Trophoblast cell (in vitro differentiated cells and primary cell): ENCODE results near the gene TSPAN1.
A peak's percentile ranks its signal among the peaks of the same experiment; 100 is the strongest.

Source experiments
- DNase-seq, 2 donors: peaks; one replicate each; pipeline ENCODE4 v3.0.0-alpha.2; 2016
- H2AFZ ChIP-seq: 2 replicates; pipeline ENCODE4 v1.6.1; 2013; ENCODE audit warnings: low read length, moderate library complexity, mild to moderate bottlenecking; ENCODE audit not compliant: insufficient read depth, poor library complexity
- H2AK5ac ChIP-seq: 2 replicates; pipeline ENCODE4 v1.6.1; 2013; ENCODE audit warnings: mild to moderate bottlenecking, low read length
- H2BK120ac ChIP-seq: 2 replicates; pipeline ENCODE4 v1.6.1; 2013; ENCODE audit warnings: low read length, mild to moderate bottlenecking, moderate library complexity; ENCODE audit not compliant: insufficient read depth, poor library complexity
- H2BK12ac ChIP-seq: 2 replicates; pipeline ENCODE4 v1.6.1; 2013; ENCODE audit warnings: mild to moderate bottlenecking, low read length, moderate library complexity
- H2BK5ac ChIP-seq: 2 replicates; pipeline ENCODE4 v1.6.1; 2013; ENCODE audit warnings: low read length, low read depth, moderate library complexity, mild to moderate bottlenecking; ENCODE audit not compliant: poor library complexity
- H3K14ac ChIP-seq: 2 replicates; pipeline ENCODE4 v1.6.1; 2013; ENCODE audit warnings: mild to moderate bottlenecking, low read length
- H3K18ac ChIP-seq: 2 replicates; pipeline ENCODE4 v1.6.1; 2013; ENCODE audit warnings: mild to moderate bottlenecking, low read length
- H3K23ac ChIP-seq: 2 replicates; pipeline ENCODE4 v1.6.1; 2013; ENCODE audit warnings: low read length
- H3K27ac ChIP-seq: 2 replicates; pipeline ENCODE4 v1.5.1; 2013; ENCODE audit warnings: low read depth, mild to moderate bottlenecking, inconsistent platforms, low read length, moderate library complexity
- H3K27me3 ChIP-seq: 2 replicates; pipeline ENCODE4 v1.6.1; 2013; ENCODE audit warnings: inconsistent platforms, mild to moderate bottlenecking, low read length, moderate library complexity; ENCODE audit not compliant: insufficient read depth
- H3K36me3 ChIP-seq, 2 experiments: 1 replicate in 1 of 2; 2 replicates in 1 of 2; pipeline ENCODE4 v1.6.1; 2013; ENCODE audit warnings: low read length in 2 of 2, mild to moderate bottlenecking in 2 of 2, moderate library complexity in 1 of 2; ENCODE audit not compliant: insufficient read depth in 2 of 2, control insufficient read depth in 1 of 2
- H3K4ac ChIP-seq: 2 replicates; pipeline ENCODE4 v1.6.1; 2013; ENCODE audit warnings: low read depth, mild to moderate bottlenecking, low read length, moderate library complexity
- H3K4me1 ChIP-seq, 2 experiments: 1 replicate in 1 of 2; 2 replicates in 1 of 2; pipeline ENCODE4 v1.6.1; 2013; ENCODE audit warnings: low read length in 2 of 2, mild to moderate bottlenecking in 2 of 2, moderate library complexity in 1 of 2; ENCODE audit not compliant: insufficient read depth in 2 of 2, control insufficient read depth in 1 of 2
- H3K4me2 ChIP-seq: 2 replicates; pipeline ENCODE4 v1.6.1; 2013; ENCODE audit warnings: inconsistent platforms, mild to moderate bottlenecking, low read length, moderate library complexity
- H3K4me3 ChIP-seq: 2 replicates; pipeline ENCODE4 v1.5.1; 2013; ENCODE audit warnings: mild to moderate bottlenecking, low read depth, low read length, inconsistent platforms
- H3K79me1 ChIP-seq: one replicate; pipeline ENCODE4 v1.6.1; 2013; ENCODE audit warnings: low read length
- H3K79me2 ChIP-seq: 2 replicates; pipeline ENCODE4 v1.6.1; 2013; ENCODE audit warnings: low read length, mild to moderate bottlenecking; ENCODE audit not compliant: control insufficient read depth, insufficient read depth, poor library complexity
- H3K9ac ChIP-seq: 2 replicates; pipeline ENCODE4 v1.6.1; 2013; ENCODE audit warnings: mild to moderate bottlenecking, low read length
- H3K9me3 ChIP-seq: 2 replicates; pipeline ENCODE4 v1.6.1; 2013; ENCODE audit warnings: low read depth, mild to moderate bottlenecking, control low read depth, inconsistent platforms, low read length; ENCODE audit not compliant: insufficient read depth
- H4K12ac ChIP-seq: 2 replicates; pipeline ENCODE4 v1.6.1; 2013; ENCODE audit warnings: low read depth, mild to moderate bottlenecking, low read length, moderate library complexity
- H4K8ac ChIP-seq: 2 replicates; pipeline ENCODE4 v1.6.1; 2013; ENCODE audit warnings: low read depth, mild to moderate bottlenecking, low read length, moderate library complexity
- H4K91ac ChIP-seq: one replicate; pipeline ENCODE4 v1.6.1; 2013; ENCODE audit warnings: low read depth, mild to moderate bottlenecking, low read length, moderate library complexity
- WGBS: extraction: QIAGEN DNeasy Blood & Tissue Kit; methylation state at CpG from one replicate; pipeline ENCODE4 v1.1.7; 2013; ENCODE audit warnings: missing lambda C conversion rate; ENCODE audit not compliant: insufficient read length, insufficient coverage; ENCODE audit errors: extremely low coverage; 5-methylcytosine and 5-hydroxymethylcytosine counted together

TSPAN1 gene

GRCh38 chr1:46160212-46160611, 14.7 kb upstream of the TSPAN1 start:
- Histone ChIP-seq H2BK120ac (no peak overlapping the region), H2BK12ac (no peak overlapping the region), H4K8ac (no peak overlapping the region)

GRCh38 chr1:46166521-46167462, 8.1 kb upstream of the TSPAN1 start:
- Histone ChIP-seq H3K79me2 (peaks cover 4% of the 10 kb centered on the region), H3K4me2 (peak overlapping the region; percentile 55), H3K27ac (no peak overlapping the region), H2BK5ac (no peak overlapping the region), H3K9me3 (no peaks in the 10 kb centered on the region), H3K27me3 (no peaks in the 10 kb centered on the region), H3K9ac (no peak overlapping the region), H2BK120ac (no peak overlapping the region), H4K91ac (no peak overlapping the region), H3K36me3 (no peaks in the 10 kb centered on the region), H3K23ac (no peak overlapping the region), H3K4me3 (peak overlapping the region; percentile 30), H2BK12ac (peak overlapping the region; percentile 11), H2AK5ac (no peak overlapping the region), H4K8ac (no peak overlapping the region), H3K4me1 (peaks cover 9% of the 10 kb centered on the region in 2 experiments), H3K79me1 (peaks cover 8% of the 10 kb centered on the region), H3K4ac (no peak overlapping the region), H3K18ac (no peak overlapping the region), H4K12ac (no peak overlapping the region), H2AFZ (peak overlapping the region; percentile 3), H3K14ac (no peak overlapping the region)
- no CpG with 5 or more reads among the region's 47 CpGs for WGBS
- DNase-seq = no peak

More at GRCh38 chr1:46160212-46160611, 14.7 kb upstream of the TSPAN1 start:
- no peaks in the 10 kb centered on the region for H3K36me3 ChIP-seq
- no peak overlapping the region for H3K4me3 ChIP-seq
- H2AFZ ChIP-seq = no peak overlapping the region
- no peak overlapping the region for H3K4ac ChIP-seq
- H3K79me1 ChIP-seq = no peaks in the 10 kb centered on the region
- H3K4me1 ChIP-seq = no peaks in the 10 kb centered on the region
- H3K79me2 ChIP-seq = no peaks in the 10 kb centered on the region
- H2AK5ac ChIP-seq = no peak overlapping the region
- no peak overlapping the region for H4K12ac ChIP-seq
- H2BK5ac ChIP-seq = no peak overlapping the region
- no CpG with 5 or more reads among the region's 1 CpG for WGBS
- no peak overlapping the region for H4K91ac ChIP-seq
- no peak overlapping the region for H3K27ac ChIP-seq
- H3K9ac ChIP-seq = no peak overlapping the region
- H3K9me3 ChIP-seq = no peaks in the 10 kb centered on the region
- no peak overlapping the region for H3K18ac ChIP-seq
- no peak overlapping the region for H3K14ac ChIP-seq
- no peak overlapping the region for H3K4me2 ChIP-seq
- DNase-seq = no peak
- no peak overlapping the region for H3K23ac ChIP-seq
- H3K27me3 ChIP-seq = no peaks in the 10 kb centered on the region

GRCh38 chr1:46168477-46168876, 6.4 kb upstream of the TSPAN1 start:
- H3K79me2 ChIP-seq = peaks cover 4% of the 10 kb centered on the region
- H3K9me3 ChIP-seq = no peaks in the 10 kb centered on the region
- no peak overlapping the region for H3K4me2 ChIP-seq
- DNase-seq = no peak
- H4K91ac ChIP-seq = no peak overlapping the region
- WGBS = no CpG with 5 or more reads among the region's 1 CpG
- no peaks in the 10 kb centered on the region for H3K36me3 ChIP-seq
- H3K27ac ChIP-seq = no peak overlapping the region
- no peak overlapping the region for H2BK12ac ChIP-seq
- no peak overlapping the region for H3K18ac ChIP-seq
- no peak overlapping the region for H3K4ac ChIP-seq
- no peak overlapping the region for H3K23ac ChIP-seq
- no peak overlapping the region for H2AFZ ChIP-seq
- H2BK120ac ChIP-seq = no peak overlapping the region
- H3K4me1 ChIP-seq = peaks cover 17 to 22% of the 10 kb centered on the region in 2 experiments
- no peak overlapping the region for H4K8ac ChIP-seq
- H3K9ac ChIP-seq = no peak overlapping the region
- no peak overlapping the region for H3K14ac ChIP-seq
- H2BK5ac ChIP-seq = no peak overlapping the region
- no peak overlapping the region for H4K12ac ChIP-seq
- no peak overlapping the region for H3K4me3 ChIP-seq
- H2AK5ac ChIP-seq = no peak overlapping the region
- H3K79me1 ChIP-seq = peaks cover 8% of the 10 kb centered on the region
- H3K27me3 ChIP-seq = no peaks in the 10 kb centered on the region

- H4K8ac ChIP-seq = no peak overlapping the region
- no peak overlapping the region for H4K91ac ChIP-seq
- no peaks in the 10 kb centered on the region for H3K36me3 ChIP-seq
- H3K79me1 ChIP-seq = peaks cover 8% of the 10 kb centered on the region
- no peaks in the 10 kb centered on the region for H3K27me3 ChIP-seq
- no peak overlapping the region for H3K9ac ChIP-seq
- no peak overlapping the region for H3K4me2 ChIP-seq
- H2BK120ac ChIP-seq = no peak overlapping the region
- no peak overlapping the region for H4K12ac ChIP-seq
- H3K4ac ChIP-seq = no peak overlapping the region
- H3K14ac ChIP-seq = no peak overlapping the region
- no peak overlapping the region for H2BK5ac ChIP-seq
- no peak overlapping the region for H2BK12ac ChIP-seq
- H3K27ac ChIP-seq = no peak overlapping the region
- H2AFZ ChIP-seq = no peak overlapping the region
- DNase-seq = no peak
- no peak overlapping the region for H3K4me3 ChIP-seq
- no CpG with 5 or more reads among the region's 3 CpGs for WGBS
- H3K4me1 ChIP-seq = peaks cover 23 to 26% of the 10 kb centered on the region in 2 experiments
- H2AK5ac ChIP-seq = no peak overlapping the region
- peaks cover 4% of the 10 kb centered on the region for H3K79me2 ChIP-seq
- no peaks in the 10 kb centered on the region for H3K9me3 ChIP-seq
- no peak overlapping the region for H3K18ac ChIP-seq
- H3K23ac ChIP-seq = no peak overlapping the region
Observed at GRCh38 chr1:46169811-46170454, 5.0 kb upstream of the TSPAN1 start.
